IMR-90 (cell line): Measurements from ENCODE around the gene MTX3. TPM values are rescaled to one million over a fixed set of nuclear protein-coding genes. Genes with fewer than 3 reads are reported as not detected.

ENCODE experiments used
- ATAC-seq: fragments of 200-7000 bp; cut with Tn5 transposase; 2 replicates; pipeline ENCODE4 v1.9.1; 2020; ENCODE audit warnings: low read depth, mild to moderate bottlenecking, moderate library complexity
- BruUV-seq: library from RNA; stranded (reverse); fragments of 400-500 nt; replicated peaks from 2 replicates; lab custom pipeline; 2021; lab: Mats Ljungman, UMichigan
- CTCF ChIA-PET: fragments of 300-600 bp; formaldehyde crosslinking; extraction: SDS; loops from one replicate; lab custom pipeline; 2021; ENCODE audit warnings: antibody characterized with exemption; lab: Yijun Ruan, JAX
- POLR2A ChIA-PET: fragments of 300-600 bp; sonication (Branson Sonifier 250); formaldehyde crosslinking; loops from one replicate; lab custom pipeline; 2022; ENCODE audit warnings: antibody characterized with exemption; ENCODE audit not compliant: unreplicated experiment; lab: Charles Lee
- DNase-seq: peaks from one replicate; pipeline ENCODE4 v3.0.0; 2013
- H2AFZ ChIP-seq: replicated peaks from 2 replicates; pipeline ENCODE3; 2013; ENCODE audit warnings: low read length, mild to moderate bottlenecking; ENCODE audit not compliant: poor library complexity
- H2AK5ac ChIP-seq: 2 replicates; pipeline ENCODE4 v1.6.1; 2013; ENCODE audit warnings: low read depth, low read length, inconsistent platforms
- H2AK9ac ChIP-seq: replicated peaks from 2 replicates; pipeline ENCODE3; 2013; ENCODE audit warnings: mild to moderate bottlenecking, low read depth, low read length, moderate library complexity; ENCODE audit not compliant: poor library complexity
- H2BK120ac ChIP-seq: 2 replicates; pipeline ENCODE4 v1.6.1; 2013; ENCODE audit warnings: low read depth, low read length, inconsistent platforms
- H2BK15ac ChIP-seq: 3 replicates; pipeline ENCODE4 v1.6.1; 2013; ENCODE audit warnings: low read depth, low read length, inconsistent platforms
- H2BK20ac ChIP-seq: 2 replicates; pipeline ENCODE4 v1.6.1; 2013; ENCODE audit warnings: low read depth, mild to moderate bottlenecking, inconsistent platforms, low read length, moderate library complexity
- H2BK5ac ChIP-seq: 2 replicates; pipeline ENCODE4 v1.6.1; 2013; ENCODE audit warnings: mild to moderate bottlenecking, low read depth, low read length, inconsistent platforms; ENCODE audit not compliant: poor library complexity, severe bottlenecking
- H3K14ac ChIP-seq: replicated peaks from 2 replicates; pipeline ENCODE4 v1.6.1; 2013; ENCODE audit warnings: low read depth, low read length, inconsistent platforms
- H3K18ac ChIP-seq: 2 replicates; pipeline ENCODE4 v1.6.1; 2013; ENCODE audit warnings: low read depth, low read length, control low read depth
- H3K23ac ChIP-seq: 2 replicates; pipeline ENCODE4 v1.6.1; 2013; ENCODE audit warnings: low read depth, low read length, inconsistent platforms
- H3K27ac ChIP-seq: 2 replicates; pipeline ENCODE4 v1.5.1; 2013; ENCODE audit warnings: mild to moderate bottlenecking, control low read depth, low read length; ENCODE audit not compliant: insufficient read depth
- H3K27me3 ChIP-seq: 2 replicates; pipeline ENCODE4 v1.6.1; 2013; ENCODE audit warnings: low read length; ENCODE audit not compliant: control insufficient read depth, insufficient read depth
- H3K36me3 ChIP-seq: 2 replicates; pipeline ENCODE4 v1.6.1; 2013; ENCODE audit warnings: low read length, mixed read lengths; ENCODE audit not compliant: control insufficient read depth, insufficient read depth
- H3K4ac ChIP-seq: 2 replicates; pipeline ENCODE4 v1.6.1; 2013; ENCODE audit warnings: low read depth, low read length, inconsistent platforms
- H3K4me1 ChIP-seq: 2 replicates; pipeline ENCODE4 v1.6.1; 2013; ENCODE audit warnings: low read length, mixed read lengths; ENCODE audit not compliant: control insufficient read depth, insufficient read depth
- H3K4me2 ChIP-seq: 2 replicates; pipeline ENCODE4 v1.6.1; 2013; ENCODE audit warnings: low read depth, mild to moderate bottlenecking, control low read depth, low read length, moderate library complexity
- H3K4me3 ChIP-seq: 2 replicates; pipeline ENCODE4 v1.5.1; 2013; ENCODE audit warnings: low read depth, mild to moderate bottlenecking, control low read depth, low read length, moderate library complexity; ENCODE audit not compliant: insufficient read depth
- H3K56ac ChIP-seq: 2 replicates; pipeline ENCODE4 v1.6.1; 2013; ENCODE audit warnings: low read length, inconsistent platforms; ENCODE audit not compliant: insufficient read depth; ENCODE audit errors: extremely low read depth
- H3K79me1 ChIP-seq, 2 experiments: 2 replicates each; pipeline ENCODE4 v1.6.1; 2013; ENCODE audit warnings: low read length in 2 of 2, inconsistent platforms in 1 of 2, low read depth in 1 of 2
- H3K9ac ChIP-seq: 2 replicates; pipeline ENCODE4 v1.6.1; 2013; ENCODE audit warnings: low read depth, low read length, control low read depth
- H3K9me1 ChIP-seq: 2 replicates; pipeline ENCODE4 v1.6.1; 2013; ENCODE audit warnings: low read length, inconsistent platforms; ENCODE audit not compliant: insufficient read depth
- H3K9me3 ChIP-seq: 2 replicates; pipeline ENCODE4 v1.6.1; 2013; ENCODE audit warnings: low read length; ENCODE audit not compliant: control insufficient read depth, insufficient read depth
- H4K20me1 ChIP-seq: 2 replicates; pipeline ENCODE4 v1.6.1; 2013; ENCODE audit warnings: low read length, inconsistent platforms; ENCODE audit not compliant: insufficient read depth
- H4K5ac ChIP-seq: 2 replicates; pipeline ENCODE4 v1.6.1; 2013; ENCODE audit warnings: mild to moderate bottlenecking, low read depth, low read length, control low read depth
- H4K8ac ChIP-seq, 2 experiments: 2 replicates each; pipeline ENCODE4 v1.6.1; 2013; ENCODE audit warnings: low read depth in 2 of 2, low read length in 2 of 2, control low read depth in 1 of 2, inconsistent platforms in 1 of 2
- H4K91ac ChIP-seq: 2 replicates; pipeline ENCODE4 v1.6.1; 2013; ENCODE audit warnings: low read depth, low read length, inconsistent platforms; ENCODE audit not compliant: insufficient read depth
- CEBPB ChIP-seq: IDR thresholded peaks from 2 replicates; pipeline ENCODE4 v1.6.1; 2012; ENCODE audit warnings: low read depth, low read length, improper control_type of control experiment
- CHD1 ChIP-seq: IDR thresholded peaks from 2 replicates; pipeline ENCODE4 v1.6.1; 2012; ENCODE audit warnings: low read depth, low read length, improper control_type of control experiment
- FOS ChIP-seq: fragments of 150-350 bp; IDR thresholded peaks from 2 replicates; pipeline ENCODE4 v1.6.1; 2016; ENCODE audit warnings: low read depth, low read length
- MAZ ChIP-seq: IDR thresholded peaks from 2 replicates; pipeline ENCODE4 v1.6.1; 2012; ENCODE audit warnings: low read depth, mild to moderate bottlenecking, low read length, improper control_type of control experiment, moderate library complexity, borderline replicate concordance
- MXI1 ChIP-seq: IDR thresholded peaks from 2 replicates; pipeline ENCODE4 v1.6.1; 2012; ENCODE audit warnings: low read depth, mild to moderate bottlenecking, low read length, moderate library complexity, borderline replicate concordance
- NFE2L2 ChIP-seq: fragments of 150-350 bp; IDR thresholded peaks from 2 replicates; pipeline ENCODE4 v1.6.1; 2016; ENCODE audit warnings: low read depth, mild to moderate bottlenecking, low read length
- POLR2A ChIP-seq: IDR thresholded peaks from 2 replicates; pipeline ENCODE4 v1.6.1; 2012; ENCODE audit warnings: mild to moderate bottlenecking, low read depth, low read length
- RAD21 ChIP-seq: IDR thresholded peaks from 2 replicates; pipeline ENCODE4 v1.6.1; 2012; ENCODE audit warnings: low read length, improper control_type of control experiment
- RCOR1 ChIP-seq: IDR thresholded peaks from 2 replicates; pipeline ENCODE4 v1.6.1; 2012; ENCODE audit warnings: mild to moderate bottlenecking, low read length, improper control_type of control experiment; ENCODE audit not compliant: insufficient replicate concordance
- RFX5 ChIP-seq: IDR thresholded peaks from 2 replicates; pipeline ENCODE4 v1.8.0; 2012; ENCODE audit warnings: low read depth, mild to moderate bottlenecking, low read length, moderate library complexity
- SMC3 ChIP-seq: fragments of 150-350 bp; IDR thresholded peaks from 2 replicates; pipeline ENCODE4 v1.6.1; 2016; ENCODE audit warnings: low read depth, mild to moderate bottlenecking, antibody characterized with exemption, low read length, moderate library complexity
- WGBS, 2 experiments: methylation state at CpG; one replicate each; pipeline versions ENCODE4 v1.1.5 to v1.1.7; 2013; ENCODE audit warnings: missing lambda C conversion rate in 2 of 2; ENCODE audit not compliant: insufficient read length in 1 of 2; ENCODE audit errors: extremely low coverage in 2 of 2; 5-methylcytosine and 5-hydroxymethylcytosine counted together
- dilution Hi-C: fragments of 300-500 bp; cut with HindIII; formaldehyde crosslinking; loops from one replicate; pipeline ENCODE4 v1.14.3; 2018; ENCODE audit warnings: low sequenced_read_pairs; ENCODE audit not compliant: unreplicated experiment
- in situ Hi-C: fragments of 300-500 bp; cut with MboI; formaldehyde crosslinking; loops from 3 replicates; pipeline ENCODE4 v1.14.3; 2019; ENCODE audit warnings: low sequenced_read_pairs, inconsistent platforms, mixed read lengths
- intact Hi-C: fragments of 100-400 bp; cut with micrococcal nuclease; formaldehyde crosslinking; loops from 2 replicates; pipeline ENCODE4 v1.10.0; 2022
- polyA plus RNA-seq, 3 experiments: library from polyadenylated mRNA; depleted of rRNA; stranded (reverse); fragments of >200 nt; gene quantifications; 2 replicates each; pipeline ENCODE4 v1.2.3, GENCODE V29; 2012; ENCODE audit warnings: low replicate concordance in 1 of 3
- total RNA-seq: library from RNA; depleted of rRNA; stranded (reverse); fragments of >200 nt; gene quantifications from 2 replicates; pipeline ENCODE4 v1.2.3, GENCODE V29; 2012
- TF ChIP-seq, protein P1 (sequence below): fragments of 150-350 bp; IDR thresholded peaks from 2 replicates; pipeline ENCODE4 v1.6.1; 2016; ENCODE audit warnings: low read depth, mild to moderate bottlenecking, low read length, moderate library complexity, borderline replicate concordance
- TF ChIP-seq, protein P2 (sequence below): fragments of 150-350 bp; IDR thresholded peaks from 2 replicates; pipeline ENCODE4 v1.6.1; 2017; ENCODE audit warnings: mild to moderate bottlenecking, antibody characterized with exemption, low read length, low read depth
- TF ChIP-seq, protein P3 (sequence below): conservative IDR thresholded peaks from 2 replicates; pipeline ENCODE4 v1.5.1; 2012; ENCODE audit warnings: mild to moderate bottlenecking, low read depth, low read length, improper control_type of control experiment

MTX3 gene
- total and polyA plus RNA-seq, 2 of the 4 experiments (the other 2 are of a cell fraction) = 6.6 to 12.7 TPM

DNA sequence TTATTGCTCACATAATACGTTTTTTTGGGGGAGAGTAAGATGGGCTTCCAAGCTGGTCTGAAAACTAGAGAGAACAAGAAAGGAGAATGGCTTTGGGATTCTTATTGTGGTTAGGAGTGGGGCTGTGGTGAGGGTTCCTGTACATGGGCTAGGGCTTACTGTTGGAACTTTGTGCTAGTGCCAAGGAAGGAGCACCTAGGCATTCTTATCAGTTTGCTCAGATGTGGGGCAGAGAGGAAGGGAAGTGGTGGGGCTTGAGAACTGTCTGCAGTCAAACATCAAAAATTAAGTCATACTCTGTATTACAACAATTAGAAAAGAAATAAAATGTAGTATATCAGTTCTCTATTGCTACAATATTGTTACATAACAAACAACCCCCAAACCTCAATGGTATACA, 40.0 kb upstream of the MTX3 start:
- no peak overlapping the region for H4K8ac ChIP-seq
- no peak overlapping the region for H2BK5ac ChIP-seq
- H2AK5ac ChIP-seq = no peak overlapping the region
- intact Hi-C loops = no loop called here
- no peaks in the 10 kb centered on the region for H3K9me1 ChIP-seq
- 57% methylated on average over 1 of the region's 1 CpG; no CpG with 5 or more reads in 1 of the 2 experiments for WGBS, 2 experiments
- no peaks in the 10 kb centered on the region for H4K20me1 ChIP-seq
- in situ Hi-C loops = no loop called here
- H2AK9ac ChIP-seq = no peak overlapping the region
- no peak overlapping the region for H3K56ac ChIP-seq
- H3K4me3 ChIP-seq = no peak overlapping the region
- no peaks in the 10 kb centered on the region for H3K4me1 ChIP-seq
- H3K9ac ChIP-seq = no peak overlapping the region
- no peak overlapping the region for H2BK120ac ChIP-seq
- ATAC-seq (no peak), DNase-seq (no peak)
- ChIA-PET CTCF (interaction anchor here (0.6 kb wide), 1 partner anchor 60 kb away, joined by 3 read pairs; no protein-coding TSS in a partner anchor), POLR2A (no interaction called here)
- no peak overlapping the region for H4K91ac ChIP-seq
- no peak overlapping the region for H3K18ac ChIP-seq
- TF ChIP-seq RAD21 (no peak), RCOR1 (no peak), POLR2A (no peak), SMC3 (no peak), FOS (no peak), CHD1 (no peak), MAZ (no peak), RFX5 (no peak), MXI1 (no peak), NFE2L2 (no peak), CEBPB (no peak)
- TF ChIP-seq, protein P1, sequence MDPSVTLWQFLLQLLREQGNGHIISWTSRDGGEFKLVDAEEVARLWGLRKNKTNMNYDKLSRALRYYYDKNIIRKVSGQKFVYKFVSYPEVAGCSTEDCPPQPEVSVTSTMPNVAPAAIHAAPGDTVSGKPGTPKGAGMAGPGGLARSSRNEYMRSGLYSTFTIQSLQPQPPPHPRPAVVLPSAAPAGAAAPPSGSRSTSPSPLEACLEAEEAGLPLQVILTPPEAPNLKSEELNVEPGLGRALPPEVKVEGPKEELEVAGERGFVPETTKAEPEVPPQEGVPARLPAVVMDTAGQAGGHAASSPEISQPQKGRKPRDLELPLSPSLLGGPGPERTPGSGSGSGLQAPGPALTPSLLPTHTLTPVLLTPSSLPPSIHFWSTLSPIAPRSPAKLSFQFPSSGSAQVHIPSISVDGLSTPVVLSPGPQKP = no peak
- TF ChIP-seq, protein P2, sequence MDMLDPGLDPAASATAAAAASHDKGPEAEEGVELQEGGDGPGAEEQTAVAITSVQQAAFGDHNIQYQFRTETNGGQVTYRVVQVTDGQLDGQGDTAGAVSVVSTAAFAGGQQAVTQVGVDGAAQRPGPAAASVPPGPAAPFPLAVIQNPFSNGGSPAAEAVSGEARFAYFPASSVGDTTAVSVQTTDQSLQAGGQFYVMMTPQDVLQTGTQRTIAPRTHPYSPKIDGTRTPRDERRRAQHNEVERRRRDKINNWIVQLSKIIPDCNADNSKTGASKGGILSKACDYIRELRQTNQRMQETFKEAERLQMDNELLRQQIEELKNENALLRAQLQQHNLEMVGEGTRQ = no peak
- TF ChIP-seq, protein P3, sequence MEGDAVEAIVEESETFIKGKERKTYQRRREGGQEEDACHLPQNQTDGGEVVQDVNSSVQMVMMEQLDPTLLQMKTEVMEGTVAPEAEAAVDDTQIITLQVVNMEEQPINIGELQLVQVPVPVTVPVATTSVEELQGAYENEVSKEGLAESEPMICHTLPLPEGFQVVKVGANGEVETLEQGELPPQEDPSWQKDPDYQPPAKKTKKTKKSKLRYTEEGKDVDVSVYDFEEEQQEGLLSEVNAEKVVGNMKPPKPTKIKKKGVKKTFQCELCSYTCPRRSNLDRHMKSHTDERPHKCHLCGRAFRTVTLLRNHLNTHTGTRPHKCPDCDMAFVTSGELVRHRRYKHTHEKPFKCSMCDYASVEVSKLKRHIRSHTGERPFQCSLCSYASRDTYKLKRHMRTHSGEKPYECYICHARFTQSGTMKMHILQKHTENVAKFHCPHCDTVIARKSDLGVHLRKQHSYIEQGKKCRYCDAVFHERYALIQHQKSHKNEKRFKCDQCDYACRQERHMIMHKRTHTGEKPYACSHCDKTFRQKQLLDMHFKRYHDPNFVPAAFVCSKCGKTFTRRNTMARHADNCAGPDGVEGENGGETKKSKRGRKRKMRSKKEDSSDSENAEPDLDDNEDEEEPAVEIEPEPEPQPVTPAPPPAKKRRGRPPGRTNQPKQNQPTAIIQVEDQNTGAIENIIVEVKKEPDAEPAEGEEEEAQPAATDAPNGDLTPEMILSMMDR = no peak
- H3K23ac ChIP-seq = no peak overlapping the region
- H3K14ac ChIP-seq = no peak overlapping the region
- no peak overlapping the region for H3K4me2 ChIP-seq
- no peak overlapping the region for H2BK15ac ChIP-seq
- peaks cover 45% of the 10 kb centered on the region for H3K27me3 ChIP-seq
- no peak overlapping the region for H3K4ac ChIP-seq
- no peak overlapping the region for H2AFZ ChIP-seq
- no TSS peak for BruUV-seq
- dilution Hi-C loops = no loop called here
- H3K27ac ChIP-seq = no peak overlapping the region
- no peak overlapping the region for H2BK20ac ChIP-seq
- no peaks in the 10 kb centered on the region for H3K79me1 ChIP-seq
- H3K9me3 ChIP-seq = no peaks in the 10 kb centered on the region; the same call in 1 of the 2 replicates
- H3K36me3 ChIP-seq = no peaks in the 10 kb centered on the region
- no peak overlapping the region for H4K5ac ChIP-seq
